SK-N-SH (cell line): ENCODE measurements around the gene ARPC4. TPM values are rescaled to one million over a fixed set of nuclear protein-coding genes. Genes with fewer than 3 reads are reported as not detected.

Experiments
- CTCF ChIA-PET: fragments of 300-600, 350-600 bp; formaldehyde crosslinking; extraction: SDS; loops from one replicate; lab custom pipeline; 2021; lab: Yijun Ruan, JAX
- POLR2A ChIA-PET: fragments of 350-600 bp; sonication (Branson Sonifier 250); formaldehyde crosslinking; extraction: SDS; loops from one replicate; lab custom pipeline; 2020; ENCODE audit warnings: antibody characterized with exemption, inconsistent platforms; lab: Yijun Ruan, JAX
- DNase-seq: peaks from one replicate; pipeline ENCODE4 v3.0.0; 2012
- H2AFZ ChIP-seq: fragments of 200-600 bp; sonication (generic); 2 replicates; pipeline ENCODE4 v1.8.1; 2016; ENCODE audit warnings: antibody characterized with exemption, mild to moderate bottlenecking, low read depth
- H3F3A ChIP-seq: fragments of 200-600 bp; sonication (generic); replicated peaks from 2 replicates; pipeline ENCODE3; 2016; ENCODE audit warnings: antibody characterized with exemption, mild to moderate bottlenecking; ENCODE audit not compliant: insufficient read depth
- H3K27ac ChIP-seq, 2 experiments: fragments of 200-500 bp in 1 of 2; fragments of 200-600 bp in 1 of 2; sonication (Bioruptor generic) in 1 of 2; sonication (generic), shearing (Covaris generic) in 1 of 2; 2 replicates each; pipeline versions ENCODE4 v1.5.1 to v1.6.1; 2014 to 2016; ENCODE audit warnings: low read depth in 2 of 2, inconsistent platforms in 1 of 2, low read length in 1 of 2, mild to moderate bottlenecking in 1 of 2, mixed read lengths in 1 of 2
- H3K27me3 ChIP-seq: fragments of 200-600 bp; sonication (generic), shearing (Covaris generic); 2 replicates; pipeline ENCODE4 v1.6.1; 2016; ENCODE audit warnings: mixed run types; ENCODE audit not compliant: insufficient read depth
- H3K36me3 ChIP-seq, 2 experiments: fragments of 200-500 bp in 1 of 2; fragments of 200-600 bp in 1 of 2; sonication (Bioruptor generic) in 1 of 2; sonication (generic) in 1 of 2; replicated peaks in 1 of 2; 2 replicates each; pipeline versions ENCODE3 to v1.5.1; 2014 to 2016; ENCODE audit warnings: low read length in 1 of 2, mild to moderate bottlenecking in 1 of 2; ENCODE audit not compliant: insufficient read depth in 2 of 2, control insufficient read depth in 1 of 2
- H3K4me1 ChIP-seq, 2 experiments: fragments of 200-500 bp in 1 of 2; fragments of 200-600 bp in 1 of 2; sonication (Bioruptor generic) in 1 of 2; sonication (generic), shearing (Covaris generic) in 1 of 2; 2 replicates each; pipeline versions ENCODE4 v1.5.1 to v1.6.1; 2014 to 2016; ENCODE audit warnings: low read depth in 1 of 2, low read length in 1 of 2, mixed run types in 1 of 2; ENCODE audit not compliant: insufficient read depth in 2 of 2, control insufficient read depth in 1 of 2
- H3K4me2 ChIP-seq: fragments of 200-600 bp; sonication (generic), shearing (Covaris generic); 2 replicates; pipeline ENCODE4 v1.6.1; 2017; ENCODE audit warnings: mixed run types
- H3K4me3 ChIP-seq, 2 experiments: fragments of 200-500 bp in 1 of 2; fragments of 200-600 bp in 1 of 2; sonication (Bioruptor generic) in 1 of 2; sonication (generic), shearing (Covaris generic) in 1 of 2; 2 replicates each; pipeline versions ENCODE4 v1.5.1 to v1.8.1; 2014 to 2016; ENCODE audit warnings: low read depth in 2 of 2, inconsistent platforms in 1 of 2, low read length in 1 of 2, mild to moderate bottlenecking in 1 of 2, mixed read lengths in 1 of 2, moderate library complexity in 1 of 2
- H3K79me2 ChIP-seq: fragments of 200-600 bp; sonication (generic); 2 replicates; pipeline ENCODE4 v1.8.1; 2017; ENCODE audit warnings: mild to moderate bottlenecking; ENCODE audit not compliant: insufficient read depth
- H3K9ac ChIP-seq: fragments of 200-600 bp; sonication (generic); 2 replicates; pipeline ENCODE4 v1.6.1; 2017; ENCODE audit warnings: mixed run types
- H3K9me2 ChIP-seq: fragments of 200-600 bp; sonication (generic); 2 replicates; pipeline ENCODE4 v1.6.1; 2017; ENCODE audit warnings: mixed run types
- H3K9me3 ChIP-seq: fragments of 200-600 bp; sonication (generic); 2 replicates; pipeline ENCODE4 v1.6.1; 2017; ENCODE audit warnings: mixed run types, mild to moderate bottlenecking, moderate library complexity
- H4K20me1 ChIP-seq: fragments of 200-600 bp; sonication (generic); 2 replicates; pipeline ENCODE4 v1.6.1; 2017; ENCODE audit warnings: mild to moderate bottlenecking, mixed run types; ENCODE audit not compliant: insufficient read depth
- CTCF ChIP-seq: fragments of 200-600 bp; sonication (generic); IDR thresholded peaks from 2 replicates; pipeline ENCODE4 v1.6.1; 2017; ENCODE audit warnings: antibody characterized with exemption, mild to moderate bottlenecking, moderate library complexity
- ELF1 ChIP-seq: IDR thresholded peaks from 2 replicates; pipeline ENCODE4 v1.4.0; 2012
- EP300 ChIP-seq, 2 experiments: IDR thresholded peaks; 2 replicates each; pipeline versions ENCODE4 v1.4.0 to v1.6.1; 2012; ENCODE audit warnings: borderline replicate concordance in 1 of 2, low read depth in 1 of 2, low read length in 1 of 2
- EZH2phosphoT487 ChIP-seq: fragments of 200-600 bp; sonication (generic); IDR thresholded peaks from 2 replicates; pipeline ENCODE4 v1.6.1; 2017; ENCODE audit warnings: low read depth, mixed run types, mild to moderate bottlenecking, antibody characterized with exemption, moderate library complexity, borderline replicate concordance
- FOSL2 ChIP-seq: IDR thresholded peaks from 2 replicates; pipeline ENCODE4 v1.4.0; 2012; ENCODE audit warnings: low read depth, mild to moderate bottlenecking, moderate library complexity, borderline replicate concordance
- FOXJ3 ChIP-seq: sonication (generic); formaldehyde crosslinking; IDR thresholded peaks from 2 replicates; pipeline ENCODE4 v1.5.1; 2020; ENCODE audit warnings: mild to moderate bottlenecking, missing genetic modification reagents
- GABPA ChIP-seq: IDR thresholded peaks from 2 replicates; pipeline ENCODE4 v1.4.0; 2012; ENCODE audit warnings: low read depth, mild to moderate bottlenecking
- IRF3 ChIP-seq: fragments of 150-350 bp; IDR thresholded peaks from 2 replicates; pipeline ENCODE4 v1.6.1; 2016; ENCODE audit warnings: mild to moderate bottlenecking, low read depth, low read length
- MXI1 ChIP-seq: IDR thresholded peaks from 2 replicates; pipeline ENCODE4 v1.6.1; 2012; ENCODE audit warnings: mild to moderate bottlenecking, low read depth, low read length, improper control_type of control experiment
- NRF1 ChIP-seq: IDR thresholded peaks from 2 replicates; pipeline ENCODE4 v1.6.1; 2012; ENCODE audit warnings: low read depth, mild to moderate bottlenecking, low read length
- RFX5 ChIP-seq: IDR thresholded peaks from 2 replicates; pipeline ENCODE4 v1.6.1; 2012; ENCODE audit warnings: mild to moderate bottlenecking, improper control_type of control experiment, low read length
- SIN3A ChIP-seq: IDR thresholded peaks from 2 replicates; pipeline ENCODE4 v1.6.1; 2012; ENCODE audit warnings: low read depth, mild to moderate bottlenecking, low read length, moderate library complexity, borderline replicate concordance
- SMC3 ChIP-seq: IDR thresholded peaks from 2 replicates; pipeline ENCODE4 v1.6.1; 2012; ENCODE audit warnings: low read depth, low read length, improper control_type of control experiment
- TCF12 ChIP-seq: IDR thresholded peaks from 2 replicates; pipeline ENCODE4 v1.4.0; 2012
- USF1 ChIP-seq: IDR thresholded peaks from 2 replicates; pipeline ENCODE4 v1.4.0; 2012; ENCODE audit warnings: low read depth, borderline replicate concordance
- USF2 ChIP-seq: fragments of 150-350 bp; IDR thresholded peaks from 2 replicates; pipeline ENCODE4 v1.6.1; 2017; ENCODE audit warnings: antibody characterized with exemption, low read length, low read depth, borderline replicate concordance
- YY1 ChIP-seq: IDR thresholded peaks from 2 replicates; pipeline ENCODE4 v1.4.0; 2012; ENCODE audit warnings: low read depth, mild to moderate bottlenecking
- WGBS: methylation state at CpG from one replicate; pipeline ENCODE4 v1.1.6; 2017; ENCODE audit warnings: low lambda C conversion rate; 5-methylcytosine and 5-hydroxymethylcytosine counted together
- polyA plus RNA-seq, 3 experiments: library from polyadenylated mRNA; depleted of rRNA; stranded (reverse); fragments of >200 nt; gene quantifications; 2 replicates each; pipeline ENCODE4 v1.2.3, GENCODE V29; 2012

ARPC4 gene
- polyA plus RNA-seq, 1 of the 3 experiments (the other 2 are of a cell fraction), result 233 TPM

- Histone ChIP-seq H3K36me3 (peaks cover 6 to 13% of the 10 kb centered on the region in 2 experiments), H3K4me3 (no peak overlapping the region), H3F3A (no peaks in the 10 kb centered on the region), H4K20me1 (no peaks in the 10 kb centered on the region), H3K27me3 (no peaks in the 10 kb centered on the region), H3K79me2 (no peaks in the 10 kb centered on the region), H3K9ac (no peak overlapping the region), H3K9me3 (no peaks in the 10 kb centered on the region), H3K27ac (no peak overlapping the region), H2AFZ (no peak overlapping the region), H3K4me1 (no peaks in the 10 kb centered on the region), H3K4me2 (no peak overlapping the region), H3K9me2 (no peaks in the 10 kb centered on the region)
- no peak for DNase-seq
- ChIA-PET POLR2A (interaction anchor here (1.2 kb wide), 1 partner anchor 104 kb away, joined by 3 read pairs; no protein-coding TSS in a partner anchor), CTCF (interaction anchor here (1.1 to 1.3 kb wide), 2 partner anchors 20 to 117 kb away, joined by 3 to 4 read pairs; no protein-coding TSS in a partner anchor)
- 94% methylated on average over 6 of the region's 17 CpGs for WGBS
- TF ChIP-seq CTCF (no peak), TCF12 (no peak), FOXJ3 (no peak)
Measured at GRCh38 chr3:9828801-9829755, 36.2 kb downstream of the ARPC4 start.

- no peak overlapping the region for H3K4me3 ChIP-seq
- no peak overlapping the region for H3K4me2 ChIP-seq
- no peaks in the 10 kb centered on the region for H3K9me2 ChIP-seq
- peaks cover 11 to 18% of the 10 kb centered on the region in 2 experiments for H3K36me3 ChIP-seq
- H3K79me2 ChIP-seq, result no peaks in the 10 kb centered on the region
- H2AFZ ChIP-seq, result no peak overlapping the region
- TF ChIP-seq NRF1, result no peak
- no peak for TF ChIP-seq ELF1
- TF ChIP-seq RFX5, result no peak
- no peak for TF ChIP-seq MXI1
- TF ChIP-seq SIN3A, result no peak
- TF ChIP-seq EP300 (IDR thresholded peaks at IDR 0.05; ENCODE audit: borderline replicate concordance in 1 of 2, low read depth in 1 of 2, low read length in 1 of 2), result no peak
- no peak for TF ChIP-seq FOXJ3
- TF ChIP-seq IRF3, result no peak
- TF ChIP-seq FOSL2, result no peak
- TF ChIP-seq EZH2phosphoT487, result no peak
- no peak for TF ChIP-seq YY1
- no peak for TF ChIP-seq SMC3
- no peak for TF ChIP-seq CTCF
- no peak for TF ChIP-seq USF2
- no peak for TF ChIP-seq GABPA
- no peak for TF ChIP-seq USF1
- no peaks in the 10 kb centered on the region for H3K9me3 ChIP-seq
- no peak overlapping the region for H3K27ac ChIP-seq
- no peak overlapping the region for H3K9ac ChIP-seq
- no peaks in the 10 kb centered on the region for H3K4me1 ChIP-seq
- WGBS, result 92% methylated on average over 3 of the region's 3 CpGs
- H3K27me3 ChIP-seq, result no peaks in the 10 kb centered on the region
- H3F3A ChIP-seq, result no peaks in the 10 kb centered on the region
- DNase-seq, result no peak
- ChIA-PET POLR2A (no interaction called here), CTCF (interaction anchor here (1.7 kb wide), 1 partner anchor 18 kb away, joined by 5 read pairs; no protein-coding TSS in a partner anchor)
- no peaks in the 10 kb centered on the region for H4K20me1 ChIP-seq
Measured at GRCh38 chr3:9831253-9831652, 38.4 kb downstream of the ARPC4 start.
